ENCODE data around the gene VSTM5.
"Not testable (repeated sequence)": the region's sequence is repeated elsewhere in the genome, so short reads cannot be mapped to it uniquely, and the experiment has no call there.

VSTM5 gene, protein sequence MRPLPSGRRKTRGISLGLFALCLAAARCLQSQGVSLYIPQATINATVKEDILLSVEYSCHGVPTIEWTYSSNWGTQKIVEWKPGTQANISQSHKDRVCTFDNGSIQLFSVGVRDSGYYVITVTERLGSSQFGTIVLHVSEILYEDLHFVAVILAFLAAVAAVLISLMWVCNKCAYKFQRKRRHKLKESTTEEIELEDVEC

DNA sequence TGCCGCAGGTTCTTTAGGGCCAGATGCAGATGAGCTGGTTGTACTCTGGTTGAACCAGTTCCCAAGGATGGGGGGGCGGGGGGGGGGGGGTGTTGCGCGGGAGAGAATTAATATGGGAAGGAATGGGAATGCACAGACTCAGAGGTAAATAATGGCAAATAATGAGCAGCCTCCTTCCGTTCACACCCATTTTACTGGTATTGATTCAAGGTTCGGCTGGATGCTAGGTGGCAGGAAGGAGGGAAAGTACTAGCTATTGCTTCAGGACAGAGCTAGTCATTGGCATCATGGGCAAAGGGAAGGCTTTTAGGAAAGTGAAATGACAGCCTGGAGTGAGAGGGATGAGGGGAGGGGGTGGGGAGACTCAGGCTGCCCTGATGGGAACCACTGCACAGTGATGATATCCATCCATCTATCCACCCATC lies at the start of gene VSTM5:
Gene VSTM5, minus strand, starts transcription at position 25 of the 425 bp plus-strand sequence. CDS start 116 bp downstream, outside the sequence.
- DNase-seq (ENCODE audit: low read depth, low spot score): no peak

DNA sequence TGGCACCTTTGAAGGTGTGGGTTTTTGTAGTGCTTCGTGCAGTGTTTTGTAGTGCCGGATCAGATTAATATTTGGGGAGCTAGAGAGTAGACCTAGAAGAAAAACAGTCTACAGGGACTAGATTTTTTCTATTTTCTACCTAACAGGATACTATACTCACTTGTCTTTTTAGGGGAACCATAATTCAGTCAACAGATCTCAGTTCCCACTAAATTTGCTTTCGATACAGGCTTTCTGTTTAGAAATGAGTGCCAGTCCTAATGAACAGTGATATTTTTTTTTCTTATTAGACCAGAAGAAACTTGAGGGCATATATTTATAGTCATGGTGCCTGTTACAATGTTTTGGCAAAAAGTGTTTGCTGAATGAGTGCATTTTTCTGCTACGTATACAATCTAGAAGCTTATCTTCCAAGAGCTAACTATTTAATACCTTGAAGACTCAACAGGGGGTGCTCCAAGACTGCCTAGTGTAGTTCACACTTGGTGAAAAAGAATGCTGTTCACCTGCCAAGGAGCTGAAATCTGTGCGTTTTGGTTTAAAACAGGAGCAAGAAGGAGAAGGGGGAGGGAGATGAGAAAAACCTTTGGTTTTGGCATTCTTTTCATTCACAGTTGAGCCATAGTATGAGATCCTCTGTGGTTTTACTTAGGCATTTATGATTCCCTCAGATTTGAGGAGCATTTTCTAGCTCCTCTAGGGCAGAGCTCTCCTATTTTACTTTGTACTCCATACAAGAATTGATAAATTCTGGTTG lies 44.9 kb upstream of the VSTM5 start:
- peak; percentile 39 for DNase-seq (ENCODE audit: low read depth, low spot score)

DNA sequence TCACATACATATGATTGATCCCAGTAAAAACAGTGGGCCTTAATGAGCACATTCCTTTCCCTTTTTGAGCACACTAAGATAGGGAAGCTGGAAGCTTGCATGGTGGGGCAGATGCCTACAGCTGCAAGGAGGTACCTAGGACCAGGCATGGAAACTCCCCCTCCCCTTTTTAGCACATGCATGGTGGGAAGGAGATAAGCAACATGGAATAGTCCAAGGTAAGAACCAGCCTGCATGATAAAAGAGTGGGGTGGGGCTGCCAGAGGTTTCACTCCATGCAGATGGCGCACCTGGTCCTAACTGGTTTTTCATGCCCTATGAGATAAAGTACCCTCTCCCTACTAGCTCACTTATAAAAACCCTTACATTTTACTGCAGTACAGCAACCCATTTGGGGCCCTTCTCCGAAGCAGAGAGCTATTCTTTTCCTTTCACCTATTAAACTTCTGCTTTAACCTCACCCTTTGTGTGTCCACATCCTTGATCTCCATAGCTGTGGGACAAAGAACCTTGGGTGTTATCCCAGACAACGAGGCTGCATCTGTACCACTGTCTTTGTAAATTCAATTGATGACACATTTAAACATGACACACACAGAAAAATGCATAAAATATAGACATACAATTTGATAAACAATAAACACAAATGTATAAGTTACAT lies 40.1 kb upstream of the VSTM5 start:
- DNase-seq (ENCODE audit: low read depth, low spot score): no peak

DNA sequence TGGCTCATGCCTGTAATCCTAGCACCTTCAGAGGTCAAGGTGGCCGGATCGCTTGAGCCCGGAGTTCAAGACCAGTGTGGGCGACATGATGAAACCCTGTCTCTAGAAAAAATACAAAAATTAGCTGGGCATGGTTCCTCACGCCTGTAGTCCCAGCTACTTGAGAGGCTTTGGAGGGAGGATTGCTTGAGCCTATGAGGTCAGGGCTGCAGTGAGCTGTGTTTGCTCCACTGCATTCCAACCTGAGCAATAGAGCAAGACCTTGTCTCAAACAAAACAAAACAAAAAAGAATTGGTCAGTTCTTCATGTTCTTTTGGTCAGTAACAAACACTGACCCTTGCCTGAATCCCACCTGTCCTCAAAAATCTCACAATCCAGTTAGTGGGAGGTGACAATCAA lies 36.7 kb upstream of the VSTM5 start:
- DNase-seq (ENCODE audit: low read depth, low spot score): no peak

DNA sequence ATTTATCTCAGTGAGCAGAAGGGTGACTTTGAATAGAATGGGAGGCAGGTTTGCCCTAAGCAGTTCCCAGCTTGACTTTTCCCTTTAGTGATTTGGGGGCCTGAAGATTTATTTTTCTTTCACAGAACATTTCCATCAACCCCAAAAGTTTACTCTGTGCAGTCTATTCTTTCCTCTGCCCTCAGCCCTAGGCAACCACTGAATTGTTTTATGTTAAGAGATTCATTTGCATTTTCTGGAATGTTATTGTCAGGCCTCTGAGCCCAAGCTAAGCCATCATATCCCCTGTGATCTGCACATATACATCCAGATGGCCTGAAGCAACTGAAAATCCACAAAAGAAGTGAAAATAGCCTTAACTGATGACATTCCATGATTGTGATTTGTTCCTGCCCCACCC lies 28.7 kb upstream of the VSTM5 start:
- DNase-seq (ENCODE audit: low read depth, low spot score): not testable (repeated sequence)

DNA sequence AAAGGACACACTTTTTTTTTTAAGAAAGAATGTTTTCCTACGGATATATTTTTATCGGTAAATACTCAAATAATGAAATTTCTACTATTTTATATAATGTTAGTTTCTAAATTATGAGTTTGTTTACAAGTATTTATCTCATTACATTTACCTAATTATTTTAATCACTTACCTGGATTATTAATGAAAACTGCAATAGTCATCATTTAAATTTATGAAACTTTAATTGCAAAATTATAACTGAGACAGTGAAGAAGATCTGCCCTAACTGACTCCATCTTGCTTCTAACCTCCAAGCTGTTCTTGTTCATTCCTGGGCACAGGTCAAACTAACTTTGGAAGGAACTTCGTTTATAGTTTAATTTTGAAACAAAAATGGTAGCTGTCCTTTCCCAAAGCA lies 25.2 kb upstream of the VSTM5 start:
- no peak for DNase-seq (ENCODE audit: low read depth, low spot score)

DNA sequence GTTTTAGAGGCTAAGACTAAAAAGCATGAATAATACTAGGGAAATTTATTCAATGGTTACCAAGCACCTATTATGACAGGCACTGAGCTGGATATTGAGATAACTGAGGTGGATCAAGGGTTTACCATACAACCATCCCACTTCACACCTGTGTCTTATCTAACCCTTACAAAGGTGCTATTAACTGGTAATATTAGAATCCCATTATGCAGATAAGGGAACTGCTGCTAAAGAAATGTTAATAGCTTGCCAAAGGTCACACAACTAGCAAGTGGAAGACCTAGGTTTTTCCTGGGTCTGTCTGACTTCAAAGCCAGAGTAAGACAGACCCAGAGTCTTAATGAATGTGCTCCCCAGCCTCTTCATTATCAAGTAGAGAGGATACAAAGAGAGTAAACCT lies 21.1 kb upstream of the VSTM5 start:
- DNase-seq (ENCODE audit: low read depth, low spot score): no peak

DNA sequence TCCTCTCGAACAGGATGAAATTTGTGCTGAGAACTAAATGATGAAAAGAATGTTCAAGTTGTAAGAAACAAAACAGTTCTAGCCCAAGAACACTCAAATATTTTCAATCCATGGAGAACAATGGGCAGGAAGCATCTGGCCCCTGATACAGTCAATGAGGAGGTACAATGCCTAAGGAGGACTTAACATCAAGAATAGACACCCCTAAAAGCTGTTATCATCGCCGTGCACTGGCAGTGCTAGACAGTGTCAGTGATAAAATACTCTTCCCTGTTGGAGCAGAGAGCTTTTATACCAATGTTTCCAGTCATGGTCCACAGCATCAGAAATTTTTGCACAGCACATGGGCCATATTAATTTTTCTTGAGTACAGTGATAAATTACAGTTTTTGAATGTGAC lies 20.2 kb upstream of the VSTM5 start:
- no peak for DNase-seq (ENCODE audit: low read depth, low spot score)

DNA sequence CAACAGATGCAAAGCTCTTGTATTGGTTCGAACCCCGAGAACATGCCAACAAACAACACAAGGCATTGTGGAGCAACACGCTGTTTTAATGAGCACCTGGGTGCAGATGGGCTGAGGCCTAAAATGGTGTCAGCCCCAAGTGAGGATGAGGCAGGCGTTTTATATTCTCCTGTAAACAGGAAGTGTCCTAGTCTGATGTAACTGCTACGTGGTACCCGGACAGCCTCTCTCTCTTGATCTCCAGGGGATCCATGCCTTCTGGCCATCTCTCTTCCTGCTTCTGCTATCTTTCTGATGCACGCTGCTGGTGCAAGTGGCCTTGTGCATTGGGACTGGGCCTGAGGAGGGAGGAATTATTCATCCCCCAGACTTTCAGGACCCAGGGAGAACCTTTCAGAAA lies 19.4 kb upstream of the VSTM5 start:
- no peak for DNase-seq (ENCODE audit: low read depth, low spot score)

DNA sequence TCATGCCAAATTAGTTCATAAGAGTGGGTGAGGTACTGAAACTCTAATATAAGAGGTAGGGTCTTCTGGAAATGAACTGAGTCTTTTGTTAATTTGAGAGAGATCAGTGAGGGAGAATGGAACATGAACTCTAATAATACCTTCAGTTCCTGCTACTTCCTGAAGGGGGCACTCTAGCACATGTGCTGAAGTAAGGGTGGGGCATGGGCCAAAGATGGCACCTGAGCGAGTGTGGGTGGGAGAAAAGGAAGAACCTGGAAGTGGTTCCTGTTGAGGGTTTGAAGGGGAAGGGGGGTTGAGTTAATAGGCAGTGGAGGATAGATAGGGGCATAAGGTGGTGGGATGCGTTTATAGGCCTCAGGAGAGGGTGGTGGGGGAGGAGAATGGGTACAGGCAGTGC lies 18.0 kb upstream of the VSTM5 start:
- DNase-seq (ENCODE audit: low read depth, low spot score): not testable (repeated sequence)

DNA sequence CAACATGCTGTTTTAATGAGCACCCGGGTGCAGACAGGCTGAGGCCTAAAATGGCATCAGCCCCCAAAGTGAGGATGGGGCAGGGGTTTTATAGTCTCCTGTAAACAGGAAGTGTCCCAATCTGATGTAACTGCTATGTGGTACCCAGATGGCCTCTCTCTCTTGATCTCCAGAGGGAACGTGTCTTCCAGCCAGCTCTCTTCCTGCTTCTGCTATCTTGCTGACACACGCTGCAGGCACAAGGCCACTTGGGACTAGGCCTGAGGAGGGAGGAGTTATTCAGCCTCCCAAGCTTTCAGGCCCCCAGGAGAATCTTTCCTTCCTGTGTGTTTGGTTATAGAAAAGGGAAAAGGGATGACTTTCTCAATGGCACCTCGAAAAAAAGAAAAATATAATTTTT lies 11.4 kb upstream of the VSTM5 start:
- no peak for DNase-seq (ENCODE audit: low read depth, low spot score)

DNA sequence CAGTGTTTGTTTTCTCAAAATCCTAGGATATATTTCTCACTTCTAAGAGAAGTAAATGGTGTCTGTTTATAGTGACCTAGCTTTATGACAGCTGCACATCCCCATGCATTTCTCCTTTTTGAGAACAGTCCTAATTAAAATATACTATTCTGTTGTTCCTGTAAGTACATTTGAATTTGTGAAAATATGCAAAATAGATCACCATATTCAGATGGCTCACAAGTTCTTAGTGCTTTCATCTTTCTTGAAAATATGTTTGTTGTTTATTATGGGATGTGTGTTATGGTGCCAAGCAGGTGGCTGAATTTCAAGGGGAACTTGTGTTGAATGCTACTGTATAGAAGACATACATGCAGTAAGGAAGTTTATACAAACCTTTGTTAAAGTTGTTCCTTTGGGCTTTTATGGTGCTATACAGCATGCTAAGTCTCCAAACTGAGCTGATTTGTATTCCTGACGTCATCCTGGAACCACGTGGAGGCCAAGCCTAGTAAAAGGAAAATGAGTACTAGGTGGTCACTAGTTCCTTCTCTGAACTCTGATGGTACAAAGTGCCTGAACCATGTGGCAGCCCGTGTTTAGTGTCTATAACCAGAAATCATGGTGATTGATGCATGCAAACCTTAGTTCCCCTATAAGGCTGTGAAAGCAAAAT lies 7.8 kb upstream of the VSTM5 start:
- no peak for DNase-seq (ENCODE audit: low read depth, low spot score)

DNA sequence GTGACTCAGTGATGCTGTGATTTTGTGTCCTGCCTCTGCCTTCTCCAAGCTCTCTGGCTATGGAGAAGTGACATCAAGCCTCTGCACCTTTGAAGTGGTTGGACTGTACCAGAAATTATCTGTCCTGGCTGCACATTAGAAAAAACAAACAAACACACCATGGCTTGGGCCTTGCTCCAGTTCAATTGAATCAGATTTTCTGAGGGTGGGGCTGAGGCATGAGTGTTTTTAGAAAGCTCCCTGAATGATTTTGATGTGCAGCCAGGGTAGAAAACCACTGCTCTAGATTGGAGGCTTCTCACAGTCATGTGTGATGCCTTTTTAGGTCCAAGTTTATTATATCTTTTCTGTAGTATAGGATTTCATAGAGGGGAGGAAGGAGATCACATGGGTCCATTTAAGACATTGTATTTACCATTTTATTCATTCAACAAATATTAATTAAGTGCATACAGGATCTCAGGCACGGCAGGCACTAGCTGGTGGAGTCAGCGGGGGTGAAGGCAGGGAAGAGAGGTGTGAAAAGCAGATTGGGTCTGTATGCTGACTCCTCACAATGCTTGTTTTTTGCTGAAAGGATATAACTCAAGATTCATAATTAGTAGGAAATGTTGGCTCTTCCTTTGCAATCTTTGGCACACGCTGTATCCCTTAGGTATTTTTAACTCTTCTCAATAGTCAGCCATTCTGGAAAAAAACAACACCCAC lies 7.1 kb upstream of the VSTM5 start:
- DNase-seq (ENCODE audit: low read depth, low spot score): no peak

DNA sequence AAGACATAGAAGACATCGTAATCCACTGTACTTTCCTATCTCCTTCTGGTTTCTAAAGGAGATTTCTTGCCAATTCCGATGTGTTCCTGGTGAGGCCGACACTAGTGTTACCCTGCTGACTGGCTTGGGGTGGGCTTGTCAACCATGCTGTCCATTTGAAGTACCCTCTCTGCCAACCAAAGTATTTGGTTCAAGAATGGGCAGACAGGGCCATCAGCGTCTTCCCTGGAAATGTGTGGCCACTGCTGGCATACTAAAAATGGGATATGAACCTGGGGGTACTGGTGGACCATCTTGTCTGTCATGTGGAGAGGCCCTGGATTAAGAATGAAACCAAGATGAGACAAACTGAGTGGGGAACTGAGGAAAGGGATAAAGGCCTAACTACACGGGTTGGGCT lies 1.8 kb upstream of the VSTM5 start:
- DNase-seq (ENCODE audit: low read depth, low spot score): no peak

DNA sequence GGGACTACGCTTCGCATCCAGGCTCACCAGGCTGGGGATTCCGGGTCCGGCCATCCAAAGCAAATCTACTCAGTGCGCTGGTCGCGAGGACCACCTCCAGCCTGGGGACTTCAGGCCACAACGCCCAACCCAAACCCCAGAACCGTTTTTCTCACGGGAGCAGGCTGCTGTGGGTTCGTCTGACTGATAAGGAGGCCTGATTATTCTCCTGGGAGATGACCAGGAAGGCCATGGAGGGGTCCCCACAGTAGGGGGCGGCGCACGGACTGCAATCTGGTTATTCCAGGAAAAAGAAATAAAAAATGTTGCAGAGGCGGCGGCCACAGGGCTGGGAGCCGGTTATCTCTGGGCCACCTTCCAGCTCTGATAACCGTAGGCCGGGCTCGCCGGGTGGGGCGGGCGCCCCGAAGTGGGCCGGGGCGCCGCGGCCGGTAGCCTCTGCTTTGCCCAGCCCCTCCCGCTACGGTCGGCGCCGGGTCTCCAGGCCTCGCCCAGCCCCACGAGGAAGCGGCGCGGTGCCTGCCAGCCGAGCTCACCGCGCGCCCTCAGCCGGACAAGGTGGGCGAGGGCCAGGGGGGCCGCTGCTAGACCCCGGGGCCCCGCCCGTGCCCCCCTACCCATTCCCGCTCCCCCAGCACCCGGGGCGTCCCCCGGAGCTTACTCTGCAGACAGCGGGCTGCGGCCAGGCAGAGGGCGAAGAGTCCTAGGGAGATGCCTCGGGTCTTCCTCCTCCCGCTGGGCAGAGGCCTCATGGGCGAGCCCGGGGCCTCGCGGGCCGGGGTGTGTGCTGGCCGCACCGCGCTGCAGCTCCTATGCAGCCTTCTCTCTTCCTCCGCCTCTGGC lies 446 bp downstream of the VSTM5 start:
- no peak for DNase-seq (ENCODE audit: low read depth, low spot score)

DNA sequence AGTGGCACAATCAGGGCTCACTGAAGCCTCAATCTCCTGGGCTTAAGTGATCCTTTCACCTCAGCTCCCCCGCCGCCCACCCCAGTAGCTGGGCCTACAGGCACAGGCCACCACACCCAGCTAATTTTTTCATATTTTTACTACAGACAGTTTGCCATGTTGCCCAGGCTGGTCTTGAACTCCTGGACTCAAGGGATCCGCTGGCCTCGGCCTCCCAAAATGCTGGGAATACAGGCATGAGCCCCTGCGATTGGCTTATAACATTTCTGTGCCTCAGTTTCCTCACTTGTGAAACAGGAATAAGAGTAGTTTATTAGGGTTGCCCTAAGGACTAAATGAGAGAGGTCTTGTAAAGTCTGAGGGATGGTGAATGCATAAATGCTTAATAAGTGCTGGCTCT lies 1.2 kb downstream of the VSTM5 start:
- no peak for DNase-seq (ENCODE audit: low read depth, low spot score)

DNA sequence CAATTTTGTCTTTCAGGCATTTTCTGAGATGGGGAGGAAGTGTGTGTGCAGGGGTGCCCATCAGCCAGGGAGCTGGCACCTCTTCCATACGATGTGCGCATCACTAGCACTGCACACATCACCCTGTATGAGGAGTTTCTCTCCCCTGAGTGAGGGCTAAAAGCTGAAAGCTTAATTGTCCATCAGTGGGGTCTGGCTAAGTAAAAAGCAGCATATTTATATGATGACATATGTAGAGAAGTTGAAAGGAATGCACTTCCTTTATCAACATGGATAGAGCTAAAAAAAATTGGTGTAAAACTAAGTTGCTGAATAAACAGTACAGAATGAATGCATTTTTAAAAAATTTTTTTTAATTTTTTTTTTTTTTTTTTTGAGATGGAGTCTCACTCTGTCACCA lies 4.0 kb downstream of the VSTM5 start:
- no peak for DNase-seq (ENCODE audit: low read depth, low spot score)

DNA sequence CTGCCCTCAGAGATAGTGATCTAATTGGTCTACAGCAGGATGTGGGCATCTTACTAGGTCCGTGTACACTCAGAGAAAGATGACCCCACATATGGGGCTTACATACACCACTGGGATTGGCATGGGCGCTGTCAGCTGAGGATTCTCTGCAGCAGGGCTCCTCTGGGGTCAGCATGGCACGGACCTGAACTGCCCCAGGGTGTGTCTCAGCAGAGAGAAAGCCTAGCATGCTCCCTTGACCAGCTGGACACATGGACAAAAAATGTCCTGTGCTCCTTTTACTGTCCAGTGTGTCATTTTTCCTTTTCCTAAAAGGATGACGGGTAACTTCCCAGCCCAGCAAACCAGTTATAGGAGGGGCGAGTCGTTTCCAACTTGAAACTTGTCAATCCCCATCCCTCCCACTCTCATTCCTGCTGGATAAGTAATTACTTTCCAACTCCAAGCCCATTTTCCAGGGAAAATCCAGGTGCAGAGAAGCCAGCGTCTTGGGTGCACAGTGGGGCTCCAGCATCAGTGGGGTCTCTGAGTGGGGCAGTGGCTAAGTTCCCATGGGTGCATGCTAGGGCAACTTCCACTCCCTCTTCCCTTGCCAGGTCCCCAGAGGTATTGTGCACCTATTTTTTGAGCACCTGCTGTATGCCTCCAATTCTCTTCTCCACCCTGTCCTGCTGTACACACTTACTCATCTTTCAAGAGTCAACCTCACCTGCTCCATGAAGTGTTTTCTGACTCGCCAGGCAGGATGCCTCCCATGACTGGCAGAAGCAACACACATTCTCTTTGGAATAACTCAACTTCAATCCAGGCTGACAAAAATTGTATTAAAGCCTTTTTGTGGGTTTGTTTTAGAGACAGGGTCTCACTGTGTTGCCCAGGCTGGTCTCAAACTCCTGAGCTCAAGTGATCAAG lies 5.0 kb downstream of the VSTM5 start:
- DNase-seq (ENCODE audit: low read depth, low spot score): no peak

DNA sequence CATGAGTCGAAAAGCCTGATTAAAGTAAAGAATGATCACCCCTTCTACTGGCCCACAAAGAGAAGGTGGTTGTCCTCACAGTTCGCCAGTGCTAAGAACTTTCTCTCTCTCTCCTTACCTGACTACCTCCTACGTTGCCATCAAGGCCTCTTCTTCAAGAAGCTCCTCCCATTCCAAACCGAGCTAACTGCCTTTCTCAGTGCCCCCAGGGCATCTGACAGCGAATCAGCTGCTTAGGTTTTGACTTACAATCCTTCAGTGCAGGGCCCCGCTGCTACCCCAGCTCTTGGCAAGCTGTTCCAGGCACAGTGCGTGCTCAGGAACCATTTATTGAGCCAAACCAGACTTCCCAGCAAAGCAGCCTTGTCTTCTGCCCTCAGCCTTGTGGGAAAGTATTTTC lies 5.8 kb downstream of the VSTM5 start:
- DNase-seq (ENCODE audit: low read depth, low spot score): no peak

DNA sequence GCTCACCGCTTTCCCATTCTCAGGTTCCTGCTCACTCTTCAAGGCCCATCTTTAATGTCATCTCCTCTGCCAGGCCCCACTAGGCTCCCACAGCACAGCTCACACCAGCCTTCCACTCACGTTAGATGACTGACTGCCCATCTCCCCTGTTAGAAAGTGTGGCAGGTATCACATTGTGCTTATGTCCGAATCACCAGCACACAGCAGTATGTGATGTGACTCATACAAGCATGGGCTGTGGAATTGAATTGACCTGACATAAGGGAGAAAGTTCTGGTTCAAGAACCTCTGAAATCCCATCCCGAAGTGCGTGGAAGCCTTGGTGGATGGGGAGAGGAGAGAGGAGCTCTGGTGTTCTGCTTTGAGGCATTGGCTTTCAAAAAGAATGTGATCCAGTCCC lies 6.5 kb downstream of the VSTM5 start:
- DNase-seq (ENCODE audit: low read depth, low spot score): no peak
